Liver (tissue), 9 donors: ENCODE measurements around the gene DPAGT1. TPM values are rescaled to one million over a fixed set of nuclear protein-coding genes. Genes with fewer than 3 reads are reported as not detected.

Source experiments
- DNase-seq: peaks from one replicate; pipeline ENCODE4 v3.0.0-alpha.2; 2017; ENCODE audit warnings: low spot score
- H3K27ac ChIP-seq, 2 donors: one replicate each; pipeline ENCODE4 v1.7.0; 2013; ENCODE audit warnings: inconsistent platforms in 2 of 2, low read length in 2 of 2, control low read depth in 1 of 2, low read depth in 1 of 2, mild to moderate bottlenecking in 1 of 2
- H3K27me3 ChIP-seq, 4 donors: one replicate each; pipeline versions ENCODE4 v1.6.1 to v1.7.0; 2013; ENCODE audit warnings: low read length in 3 of 4, inconsistent platforms in 1 of 4, mild to moderate bottlenecking in 1 of 4, moderate library complexity in 1 of 4; ENCODE audit not compliant: control insufficient read depth in 4 of 4, insufficient read depth in 4 of 4
- H3K36me3 ChIP-seq, 4 donors: one replicate each; pipeline versions ENCODE4 v1.6.1 to v1.7.0; 2013; ENCODE audit warnings: low read length in 3 of 4, mild to moderate bottlenecking in 3 of 4, low read depth in 1 of 4, moderate library complexity in 1 of 4; ENCODE audit not compliant: control insufficient read depth in 4 of 4, insufficient read depth in 3 of 4
- H3K4me1 ChIP-seq, 4 donors: one replicate each; pipeline versions ENCODE4 v1.6.1 to v1.7.0; 2013; ENCODE audit warnings: low read length in 3 of 4, mild to moderate bottlenecking in 3 of 4, moderate library complexity in 1 of 4; ENCODE audit not compliant: control insufficient read depth in 4 of 4, insufficient read depth in 4 of 4
- H3K4me3 ChIP-seq, 3 donors: one replicate each; pipeline versions ENCODE4 v1.6.1 to v1.7.0; 2013; ENCODE audit warnings: low read length in 3 of 3, control low read depth in 1 of 3, low read depth in 1 of 3, mild to moderate bottlenecking in 1 of 3
- H3K9ac ChIP-seq, 2 donors: one replicate each; pipeline ENCODE4 v1.7.0; 2013; ENCODE audit warnings: low read length in 2 of 2, mild to moderate bottlenecking in 2 of 2, moderate library complexity in 2 of 2, control low read depth in 1 of 2, low read depth in 1 of 2
- H3K9me3 ChIP-seq, 4 donors: one replicate each; pipeline versions ENCODE4 v1.6.1 to v1.7.0; 2013; ENCODE audit warnings: low read length in 3 of 4; ENCODE audit not compliant: control insufficient read depth in 4 of 4
- ATF3 ChIP-seq: IDR thresholded peaks from 2 replicates; pipeline ENCODE4 v1.6.1; 2016; ENCODE audit warnings: antibody characterized with exemption
- CTCF ChIP-seq: fragments of 150-350 bp; IDR thresholded peaks from 2 replicates; pipeline ENCODE4 v1.5.1; 2017; ENCODE audit warnings: improper control_type of control experiment, low read depth, low read length; ENCODE audit not compliant: missing input control
- EGR1 ChIP-seq, 2 donors: IDR thresholded peaks; 2 replicates each; pipeline ENCODE4 v1.6.1; 2016 to 2018; ENCODE audit warnings: antibody characterized with exemption in 2 of 2, low read depth in 2 of 2
- FOXA1 ChIP-seq: IDR thresholded peaks from 2 replicates; pipeline ENCODE4 v1.6.1; 2016; ENCODE audit warnings: antibody characterized with exemption
- FOXA2 ChIP-seq: IDR thresholded peaks from 2 replicates; pipeline ENCODE4 v1.6.1; 2016; ENCODE audit warnings: antibody characterized with exemption
- GABPA ChIP-seq, 2 donors: IDR thresholded peaks in 1 of 2; conservative IDR thresholded peaks in 1 of 2; 2 replicates each; pipeline ENCODE4 v1.6.1; 2016; ENCODE audit warnings: antibody characterized with exemption in 2 of 2, mild to moderate bottlenecking in 1 of 2, moderate library complexity in 1 of 2
- HNF4G ChIP-seq: IDR thresholded peaks from 2 replicates; pipeline ENCODE4 v1.6.1; 2016; ENCODE audit warnings: antibody characterized with exemption
- MAX ChIP-seq: IDR thresholded peaks from 2 replicates; pipeline ENCODE4 v1.6.1; 2016; ENCODE audit warnings: antibody characterized with exemption
- NR2F2 ChIP-seq: IDR thresholded peaks from 2 replicates; pipeline ENCODE4 v1.6.1; 2016; ENCODE audit warnings: antibody characterized with exemption
- RAD21 ChIP-seq, 2 donors: IDR thresholded peaks; 2 replicates each; pipeline ENCODE4 v1.6.1; 2016; ENCODE audit warnings: antibody characterized with exemption in 2 of 2, mild to moderate bottlenecking in 2 of 2
- REST ChIP-seq: IDR thresholded peaks from 2 replicates; pipeline ENCODE4 v1.6.1; 2016; ENCODE audit warnings: antibody characterized with exemption, mild to moderate bottlenecking
- RXRA ChIP-seq, 2 donors: IDR thresholded peaks; 2 replicates each; pipeline ENCODE4 v1.6.1; 2017 to 2018; ENCODE audit warnings: antibody characterized with exemption in 2 of 2, mild to moderate bottlenecking in 1 of 2
- SP1 ChIP-seq: IDR thresholded peaks from 2 replicates; pipeline ENCODE4 v1.6.1; 2018; ENCODE audit warnings: antibody characterized with exemption, mild to moderate bottlenecking
- TAF1 ChIP-seq: conservative IDR thresholded peaks from 2 replicates; pipeline ENCODE4 v1.6.1; 2016; ENCODE audit warnings: antibody characterized with exemption, mild to moderate bottlenecking
- YY1 ChIP-seq: IDR thresholded peaks from 2 replicates; pipeline ENCODE4 v1.6.1; 2016; ENCODE audit warnings: antibody characterized with exemption, mild to moderate bottlenecking
- WGBS: extraction: QIAGEN DNeasy Blood & Tissue Kit; methylation state at CpG from one replicate; pipeline ENCODE4 v1.1.7; 2013; 5-methylcytosine and 5-hydroxymethylcytosine counted together
- polyA plus RNA-seq, 2 donors: library from polyadenylated mRNA; stranded (reverse) in 1 of 2; unstranded in 1 of 2; fragments of 200-250 nt in 1 of 2; fragments of >200 nt in 1 of 2; fragmentation: Nextera tagmentation in 1 of 2; extraction: Ambion mirVana in 1 of 2; gene quantifications; one replicate each; pipeline versions ENCODE4 v1.2.1 to v1.2.3, GENCODE V29; 2013 to 2015
- total RNA-seq, 2 donors: library from RNA; depleted of rRNA; stranded (reverse); fragments of >200 nt; gene quantifications; one replicate each; pipeline ENCODE4 v1.2.3, GENCODE V29; 2014
- donor health status: healthy.
- donor health status: healthy.
- donor health status: healthy.
- donor health status: healthy.
- donor health status: healthy.

Gene DPAGT1
- total and polyA plus RNA-seq, 4 donors = 12.8 to 48.0 (median 37.4) TPM

- no peak overlapping the region for H3K4me3 ChIP-seq
- WGBS = 97% methylated on average over 5 of the region's 5 CpGs
Measured at GRCh38 chr11:119118227-119118626, 16.6 kb upstream of the DPAGT1 start.

More at GRCh38 chr11:119118227-119118626, 16.6 kb upstream of the DPAGT1 start:
- H3K36me3 ChIP-seq = peaks cover 0 to 20% (median 8%) of the 10 kb centered on the region in 4 donors
- H3K4me1 ChIP-seq = peaks cover 6 to 21% (median 17%) of the 10 kb centered on the region in 4 donors
- no peak overlapping the region for H3K9ac ChIP-seq
- DNase-seq = no peak
- no peaks in the 10 kb centered on the region for H3K9me3 ChIP-seq
- TF ChIP-seq RAD21 (IDR thresholded peaks at IDR 0.05) (no peak), NR2F2 (no peak), ATF3 (no peak), SP1 (no peak), HNF4G (no peak), RXRA (IDR thresholded peaks at IDR 0.05) (no peak), YY1 (no peak), EGR1 (IDR thresholded peaks at IDR 0.05; ENCODE audit: low read depth in 2 of 2) (no peak), REST (no peak), CTCF (no peak), TAF1 (no peak), GABPA (IDR thresholded peaks at IDR 0.05 in 1 of 2, conservative IDR thresholded peaks at IDR 0.05 in 1 of 2) (no peak), FOXA1 (no peak), MAX (no peak), FOXA2 (no peak)
- H3K27ac ChIP-seq = no peak overlapping the region
- H3K27me3 ChIP-seq = no peaks in the 10 kb centered on the region
